GM12878 (cell line): ENCODE data around the gene DNAH9. TPM values are rescaled to one million over a fixed set of nuclear protein-coding genes. Genes with fewer than 3 reads are reported as not detected.

Source experiments
- ATAC-seq: fragments of 200-7000 bp; cut with Tn5 transposase; 3 replicates; pipeline ENCODE4 v1.9.1; 2020; ENCODE audit warnings: mild to moderate bottlenecking, moderate library complexity
- BruUV-seq: library from RNA; stranded (reverse); fragments of 400-500 nt; replicated peaks from 2 replicates; lab custom pipeline; 2021; lab: Mats Ljungman, UMichigan
- CTCF ChIA-PET: fragments of 300-600 bp; sonication (Branson Sonifier 250); formaldehyde crosslinking; extraction: SDS; loops from one replicate; lab custom pipeline; 2021; ENCODE audit warnings: inconsistent platforms; lab: Yijun Ruan, JAX
- POLR2A ChIA-PET: fragments of 350-600 bp; formaldehyde crosslinking; extraction: SDS; loops from one replicate; lab custom pipeline; 2021; ENCODE audit warnings: inconsistent platforms; lab: Charles Lee
- RAD21 ChIA-PET: fragments of 300-600 bp; sonication (Branson Sonifier 250); formaldehyde crosslinking; loops from one replicate; lab custom pipeline; 2023; ENCODE audit warnings: antibody characterized with exemption; ENCODE audit not compliant: unreplicated experiment; lab: Charles Lee
- SMC1A ChIA-PET: fragments of 300-600 bp; sonication (Branson Sonifier 250); formaldehyde crosslinking; loops from one replicate; lab custom pipeline; 2023; ENCODE audit not compliant: unreplicated experiment, uncharacterized antibody; lab: Charles Lee
- DNase-seq: peaks from one replicate; pipeline ENCODE4 v3.0.0-alpha.2; 2011; ENCODE audit warnings: low read depth, low spot score
- FAIRE-seq: peaks from 3 replicates; lab custom pipeline; 2011; peaks lifted over from hg19 to GRCh38; lab: Jason Lieb, UNC
- H2AFZ ChIP-seq: 2 replicates; pipeline ENCODE4 v1.6.0; 2011; ENCODE audit warnings: low read depth, low read length, control low read depth; ENCODE audit not compliant: control insufficient read depth
- H3K27ac ChIP-seq: 2 replicates; pipeline ENCODE4 v1.5.1; 2011; ENCODE audit warnings: control low read depth; ENCODE audit not compliant: control insufficient read depth, insufficient read depth
- H3K27me3 ChIP-seq, 2 experiments: replicated peaks in 1 of 2; 2 replicates each; pipeline versions ENCODE4 v1.6.0 to v1.6.1; 2011; ENCODE audit warnings: low read length in 1 of 2; ENCODE audit not compliant: control insufficient read depth in 2 of 2, insufficient read depth in 2 of 2
- H3K36me3 ChIP-seq, 2 experiments: 2 replicates each; pipeline ENCODE4 v1.5.1; 2011; ENCODE audit warnings: low read length in 1 of 2; ENCODE audit not compliant: control insufficient read depth in 2 of 2, insufficient read depth in 2 of 2
- H3K4me1 ChIP-seq: 2 replicates; pipeline ENCODE4 v1.6.1; 2011; ENCODE audit warnings: mild to moderate bottlenecking, low read length, moderate library complexity, mixed read lengths; ENCODE audit not compliant: control insufficient read depth, insufficient read depth
- H3K4me2 ChIP-seq: 2 replicates; pipeline ENCODE4 v1.6.0; 2011; ENCODE audit warnings: control low read depth; ENCODE audit not compliant: control insufficient read depth, insufficient read depth
- H3K4me3 ChIP-seq: fragments of 200-600 bp; sonication (generic); 2 replicates; pipeline ENCODE4 v1.5.1; 2016
- H3K79me2 ChIP-seq: 2 replicates; pipeline ENCODE4 v1.6.0; 2011; ENCODE audit warnings: low read length; ENCODE audit not compliant: control insufficient read depth, insufficient read depth
- H3K9ac ChIP-seq: 2 replicates; pipeline ENCODE4 v1.8.0; 2011; ENCODE audit warnings: low read length, control low read depth, mixed read lengths; ENCODE audit not compliant: control insufficient read depth, insufficient read depth
- H3K9me3 ChIP-seq: replicated peaks from 3 replicates; pipeline ENCODE4 v1.5.1; 2011; ENCODE audit warnings: mild to moderate bottlenecking, low read length; ENCODE audit not compliant: control insufficient read depth, insufficient read depth
- H4K20me1 ChIP-seq: 2 replicates; pipeline ENCODE4 v1.6.0; 2011; ENCODE audit not compliant: control insufficient read depth, insufficient read depth
- CBFB ChIP-seq: IDR thresholded peaks from 2 replicates; pipeline ENCODE4 v1.6.1; 2016; ENCODE audit warnings: antibody characterized with exemption, low read depth
- HDGF ChIP-seq: fragments of 450-650 bp; IDR thresholded peaks from 2 replicates; pipeline ENCODE4 v1.6.1; 2016; ENCODE audit warnings: antibody characterized with exemption
- NFXL1 ChIP-seq: fragments of 450-650 bp; IDR thresholded peaks from 2 replicates; pipeline ENCODE4 v1.6.1; 2017; ENCODE audit warnings: antibody characterized with exemption, mild to moderate bottlenecking, borderline replicate concordance
- SMC3 ChIP-seq: IDR thresholded peaks from 2 replicates; pipeline ENCODE4 v1.6.1; 2011; ENCODE audit warnings: low read length, improper control_type of control experiment, borderline replicate concordance
- SREBF2 ChIP-seq: IDR thresholded peaks from 2 replicates; pipeline ENCODE4 v1.6.1; 2012; ENCODE audit warnings: mild to moderate bottlenecking, low read length
- STAT3 ChIP-seq: IDR thresholded peaks from 2 replicates; pipeline ENCODE4 v1.6.1; 2011; ENCODE audit warnings: low read depth, low read length, improper control_type of control experiment
- TBL1XR1 ChIP-seq: IDR thresholded peaks from 2 replicates; pipeline ENCODE4 v1.6.1; 2012; ENCODE audit warnings: low read depth, low read length, improper control_type of control experiment
- WGBS: methylation state at CpG from one replicate; pipeline ENCODE4 v1.1.6; 2016; ENCODE audit warnings: low lambda C conversion rate; ENCODE audit not compliant: insufficient replicate concordance, insufficient coverage; ENCODE audit errors: missing lambda C conversion rate; 5-methylcytosine and 5-hydroxymethylcytosine counted together
- in situ Hi-C: fragments of 300-500 bp; cut with MboI; formaldehyde crosslinking; loops from 9 replicates; pipeline ENCODE4 v1.14.3; 2018; ENCODE audit warnings: mixed read lengths
- intact Hi-C: fragments of 100-400 bp; cut with micrococcal nuclease; formaldehyde crosslinking; loops from one replicate; pipeline ENCODE4 v1.14.2; 2022; ENCODE audit not compliant: unreplicated experiment
- polyA plus RNA-seq, 11 experiments: library from polyadenylated mRNA; depleted of rRNA in 4 of 11; unstranded in 6 of 11; stranded (reverse) in 5 of 11; fragments of >200 nt; fragmentation: Nextera tagmentation in 4 of 11; fragmentation: Illumina TruSeq in 1 of 11; extraction: Ambion mirVana in 4 of 11; extraction: Trizol in 1 of 11; gene quantifications; 1 replicate in 1 of 11; 2 replicates in 10 of 11; pipeline versions ENCODE4 v1.2.1 to v1.2.3, GENCODE V29; 2011 to 2016; ENCODE audit warnings: inconsistent platforms in 2 of 11, missing spikeins in 2 of 11, low read depth in 1 of 11
- total RNA-seq, 4 experiments: library from RNA; depleted of rRNA in 3 of 4; stranded (reverse); fragments of >200 nt in 3 of 4; fragmentation: Illumina TruSeq in 1 of 4; extraction: Trizol in 1 of 4; gene quantifications; 2 replicates each; pipeline versions ENCODE4 v1.2.1 to v1.2.3, GENCODE V29; 2013 to 2021
- TF ChIP-seq, protein P1 (sequence below): IDR thresholded peaks from 2 replicates; pipeline ENCODE4 v1.6.1; 2012; ENCODE audit warnings: low read depth, low read length, improper control_type of control experiment
- TF ChIP-seq, protein P2 (sequence below): IDR thresholded peaks from 2 replicates; pipeline ENCODE4 v1.6.1; 2012; ENCODE audit warnings: improper control_type of control experiment, low read depth, low read length; ENCODE audit not compliant: insufficient replicate concordance

DNAH9 gene
- total and polyA plus RNA-seq, 10 of the 15 experiments (the other 5 are each of a cell fraction or from before 2014, with no cell fraction given), result 0.10 to 0.40 (median 0.19) TPM; not detected in 7

DNA sequence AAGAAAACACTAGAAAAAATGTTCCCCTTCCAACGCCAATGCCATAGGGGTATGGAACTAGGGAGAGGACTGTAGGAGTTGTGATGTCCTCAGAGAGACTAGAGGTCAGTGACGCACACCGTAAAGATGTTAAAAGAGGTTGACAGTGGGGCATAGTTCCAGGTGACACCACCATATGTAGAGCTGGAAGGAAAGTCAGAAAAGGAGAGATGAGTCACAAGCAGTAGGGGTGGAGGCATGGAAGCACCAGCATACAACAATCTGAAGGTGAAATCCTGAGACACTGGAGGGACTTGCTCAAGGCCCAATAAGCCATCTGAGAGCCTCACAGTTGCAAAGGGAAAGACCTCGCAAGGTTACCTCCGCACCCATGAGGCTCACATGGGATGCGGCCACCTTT, 323.0 kb downstream of the DNAH9 start:
- DNase-seq (no peak), ATAC-seq (no peak), FAIRE-seq (no peak)
- CTCF ChIA-PET, result no interaction called here
- Histone ChIP-seq H3K27ac (no peak overlapping the region), H3K27me3 (no peaks in the 10 kb centered on the region), H3K4me3 (no peak overlapping the region), H3K4me1 (no peaks in the 10 kb centered on the region), H3K4me2 (no peak overlapping the region), H3K36me3 (no peaks in the 10 kb centered on the region), H2AFZ (no peak overlapping the region), H4K20me1 (no peaks in the 10 kb centered on the region), H3K79me2 (no peaks in the 10 kb centered on the region), H3K9me3 (no peaks in the 10 kb centered on the region; the same call in 2 of the 3 replicates), H3K9ac (no peak overlapping the region)
- intact Hi-C loops, result no loop called here
- POLR2A ChIA-PET, result no interaction called here
- SMC1A ChIA-PET, result no interaction called here
- in situ Hi-C loops, result no loop called here
- BruUV-seq, result no TSS peak
- RAD21 ChIA-PET, result no interaction called here
- 81% methylated on average over 6 of the region's 6 CpGs for WGBS
- TF ChIP-seq STAT3 (no peak), CBFB (no peak), NFXL1 (no peak), TBL1XR1 (no peak), HDGF (no peak), SREBF2 (no peak), SMC3 (no peak)
- TF ChIP-seq, protein P1, sequence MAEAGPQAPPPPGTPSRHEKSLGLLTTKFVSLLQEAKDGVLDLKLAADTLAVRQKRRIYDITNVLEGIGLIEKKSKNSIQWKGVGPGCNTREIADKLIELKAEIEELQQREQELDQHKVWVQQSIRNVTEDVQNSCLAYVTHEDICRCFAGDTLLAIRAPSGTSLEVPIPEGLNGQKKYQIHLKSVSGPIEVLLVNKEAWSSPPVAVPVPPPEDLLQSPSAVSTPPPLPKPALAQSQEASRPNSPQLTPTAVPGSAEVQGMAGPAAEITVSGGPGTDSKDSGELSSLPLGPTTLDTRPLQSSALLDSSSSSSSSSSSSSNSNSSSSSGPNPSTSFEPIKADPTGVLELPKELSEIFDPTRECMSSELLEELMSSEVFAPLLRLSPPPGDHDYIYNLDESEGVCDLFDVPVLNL, result no peak
- TF ChIP-seq, protein P2, sequence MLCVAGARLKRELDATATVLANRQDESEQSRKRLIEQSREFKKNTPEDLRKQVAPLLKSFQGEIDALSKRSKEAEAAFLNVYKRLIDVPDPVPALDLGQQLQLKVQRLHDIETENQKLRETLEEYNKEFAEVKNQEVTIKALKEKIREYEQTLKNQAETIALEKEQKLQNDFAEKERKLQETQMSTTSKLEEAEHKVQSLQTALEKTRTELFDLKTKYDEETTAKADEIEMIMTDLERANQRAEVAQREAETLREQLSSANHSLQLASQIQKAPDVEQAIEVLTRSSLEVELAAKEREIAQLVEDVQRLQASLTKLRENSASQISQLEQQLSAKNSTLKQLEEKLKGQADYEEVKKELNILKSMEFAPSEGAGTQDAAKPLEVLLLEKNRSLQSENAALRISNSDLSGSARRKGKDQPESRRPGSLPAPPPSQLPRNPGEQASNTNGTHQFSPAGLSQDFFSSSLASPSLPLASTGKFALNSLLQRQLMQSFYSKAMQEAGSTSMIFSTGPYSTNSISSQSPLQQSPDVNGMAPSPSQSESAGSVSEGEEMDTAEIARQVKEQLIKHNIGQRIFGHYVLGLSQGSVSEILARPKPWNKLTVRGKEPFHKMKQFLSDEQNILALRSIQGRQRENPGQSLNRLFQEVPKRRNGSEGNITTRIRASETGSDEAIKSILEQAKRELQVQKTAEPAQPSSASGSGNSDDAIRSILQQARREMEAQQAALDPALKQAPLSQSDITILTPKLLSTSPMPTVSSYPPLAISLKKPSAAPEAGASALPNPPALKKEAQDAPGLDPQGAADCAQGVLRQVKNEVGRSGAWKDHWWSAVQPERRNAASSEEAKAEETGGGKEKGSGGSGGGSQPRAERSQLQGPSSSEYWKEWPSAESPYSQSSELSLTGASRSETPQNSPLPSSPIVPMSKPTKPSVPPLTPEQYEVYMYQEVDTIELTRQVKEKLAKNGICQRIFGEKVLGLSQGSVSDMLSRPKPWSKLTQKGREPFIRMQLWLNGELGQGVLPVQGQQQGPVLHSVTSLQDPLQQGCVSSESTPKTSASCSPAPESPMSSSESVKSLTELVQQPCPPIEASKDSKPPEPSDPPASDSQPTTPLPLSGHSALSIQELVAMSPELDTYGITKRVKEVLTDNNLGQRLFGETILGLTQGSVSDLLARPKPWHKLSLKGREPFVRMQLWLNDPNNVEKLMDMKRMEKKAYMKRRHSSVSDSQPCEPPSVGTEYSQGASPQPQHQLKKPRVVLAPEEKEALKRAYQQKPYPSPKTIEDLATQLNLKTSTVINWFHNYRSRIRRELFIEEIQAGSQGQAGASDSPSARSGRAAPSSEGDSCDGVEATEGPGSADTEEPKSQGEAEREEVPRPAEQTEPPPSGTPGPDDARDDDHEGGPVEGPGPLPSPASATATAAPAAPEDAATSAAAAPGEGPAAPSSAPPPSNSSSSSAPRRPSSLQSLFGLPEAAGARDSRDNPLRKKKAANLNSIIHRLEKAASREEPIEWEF, result no peak
